A549 treated with DMSO at 1 μM for 4 hours (cell line): Measurements from ENCODE around the gene ZNF385B. TPM values are rescaled to one million over a fixed set of nuclear protein-coding genes. Genes with fewer than 3 reads are reported as not detected.

Experiments
- total RNA-seq: library from RNA; stranded (reverse); fragments of 200-300 nt; extraction: Qiagen RNA extraction; gene quantifications from 5 replicates; pipeline ENCODE4 v1.2.3, GENCODE V29; 2022; ENCODE audit warnings: low read depth

The ZNF385B gene
- total RNA-seq: 0.20 TPM in 1 of 5 replicates, not detected in the others

DNA sequence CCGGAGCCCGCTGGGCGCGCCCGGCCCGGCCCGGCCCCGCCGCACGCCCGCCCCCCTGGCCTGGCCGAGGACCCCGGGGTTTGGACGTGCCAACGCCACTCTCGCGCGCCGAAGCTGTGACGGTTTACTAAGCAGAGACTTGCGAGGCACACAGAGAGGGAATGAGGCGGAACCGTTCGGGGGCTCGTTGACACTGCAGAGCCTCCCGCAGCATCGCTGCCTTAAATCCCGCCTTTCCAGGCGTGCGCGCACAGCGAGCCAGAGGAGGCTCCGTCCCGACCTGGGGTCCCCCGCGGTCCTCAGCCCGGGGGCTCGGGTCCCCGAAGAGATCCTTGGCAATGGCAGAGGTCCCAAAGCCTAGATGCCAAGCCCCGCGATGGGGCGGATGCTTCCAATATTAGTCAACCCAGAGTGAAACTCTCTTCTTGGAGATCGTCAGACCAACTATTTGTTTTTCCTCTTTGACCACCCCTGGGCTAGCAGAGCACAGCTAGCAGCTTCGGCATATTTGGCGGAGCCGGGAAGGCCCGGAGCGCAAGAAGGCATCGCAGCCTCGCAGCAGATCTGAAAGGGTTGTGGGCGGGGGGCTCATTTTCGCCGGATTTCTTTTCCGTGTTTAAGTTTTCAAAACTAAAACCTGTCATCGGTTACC is at the start of gene ZNF385B:
ZNF385B (minus strand) TSS at position 197 of the 652 bp plus-strand sequence.

Other genes starting within 250 kb of the ZNF385B start
- 12.2 to 14.9 TPM (median 14.4 TPM) in 5 replicates for gene CWC22, start 145.7 kb upstream of the ZNF385B start, total RNA-seq